Endothelial cell (in vitro differentiated cells): Measurements from ENCODE around the gene RRP36. TPM values are rescaled to one million over a fixed set of nuclear protein-coding genes. Genes with fewer than 3 reads are reported as not detected.

Source experiments
- DNase-seq: peaks from one replicate; pipeline ENCODE4 v3.0.0; 2021; ENCODE audit warnings: low spot score
- H3K27ac Mint-ChIP-seq: one replicate; pipeline ENCODE4 v1.8.0; 2021; ENCODE audit warnings: mixed read lengths, inconsistent platforms; ENCODE audit not compliant: unreplicated experiment
- H3K27me3 Mint-ChIP-seq: one replicate; pipeline ENCODE4 v1.8.0; 2021; ENCODE audit warnings: mild to moderate bottlenecking, moderate library complexity, mixed read lengths, inconsistent platforms; ENCODE audit not compliant: unreplicated experiment
- H3K36me3 Mint-ChIP-seq: one replicate; pipeline ENCODE4 v1.8.0; 2021; ENCODE audit warnings: mild to moderate bottlenecking, low read depth, mixed read lengths, inconsistent platforms; ENCODE audit not compliant: unreplicated experiment
- H3K4me1 Mint-ChIP-seq: one replicate; pipeline ENCODE4 v1.8.0; 2021; ENCODE audit warnings: mild to moderate bottlenecking, mixed read lengths, inconsistent platforms; ENCODE audit not compliant: unreplicated experiment
- H3K4me3 Mint-ChIP-seq: one replicate; pipeline ENCODE4 v1.8.0; 2021; ENCODE audit warnings: mild to moderate bottlenecking, mixed read lengths, inconsistent platforms; ENCODE audit not compliant: unreplicated experiment
- H3K9me3 Mint-ChIP-seq: one replicate; pipeline ENCODE4 v1.8.0; 2021; ENCODE audit warnings: mixed read lengths, inconsistent platforms; ENCODE audit not compliant: unreplicated experiment
- total RNA-seq: library from RNA; stranded (reverse); fragmentation: NEBNext Ultra II Directional; extraction: Animal tissue kit (Norgen Biotek cat#: 25700); gene quantifications from one replicate; pipeline ENCODE4 v1.2.1, GENCODE V29; 2021; ENCODE audit not compliant: unreplicated experiment
- TF ChIP-seq, protein P1 (sequence below): fragments of 200-600 bp; sonication (generic); IDR thresholded peaks from one replicate; pipeline ENCODE4 v1.5.0; 2021; ENCODE audit warnings: antibody characterized with exemption; ENCODE audit not compliant: unreplicated experiment

RRP36 gene
- total RNA-seq, 1 donor from 2014 or later: 82.1 TPM

- DNase-seq: peak; percentile 85
- H3K36me3 Mint-ChIP-seq: peaks cover 9% of the 10 kb centered on the region
- TF ChIP-seq, protein P1, sequence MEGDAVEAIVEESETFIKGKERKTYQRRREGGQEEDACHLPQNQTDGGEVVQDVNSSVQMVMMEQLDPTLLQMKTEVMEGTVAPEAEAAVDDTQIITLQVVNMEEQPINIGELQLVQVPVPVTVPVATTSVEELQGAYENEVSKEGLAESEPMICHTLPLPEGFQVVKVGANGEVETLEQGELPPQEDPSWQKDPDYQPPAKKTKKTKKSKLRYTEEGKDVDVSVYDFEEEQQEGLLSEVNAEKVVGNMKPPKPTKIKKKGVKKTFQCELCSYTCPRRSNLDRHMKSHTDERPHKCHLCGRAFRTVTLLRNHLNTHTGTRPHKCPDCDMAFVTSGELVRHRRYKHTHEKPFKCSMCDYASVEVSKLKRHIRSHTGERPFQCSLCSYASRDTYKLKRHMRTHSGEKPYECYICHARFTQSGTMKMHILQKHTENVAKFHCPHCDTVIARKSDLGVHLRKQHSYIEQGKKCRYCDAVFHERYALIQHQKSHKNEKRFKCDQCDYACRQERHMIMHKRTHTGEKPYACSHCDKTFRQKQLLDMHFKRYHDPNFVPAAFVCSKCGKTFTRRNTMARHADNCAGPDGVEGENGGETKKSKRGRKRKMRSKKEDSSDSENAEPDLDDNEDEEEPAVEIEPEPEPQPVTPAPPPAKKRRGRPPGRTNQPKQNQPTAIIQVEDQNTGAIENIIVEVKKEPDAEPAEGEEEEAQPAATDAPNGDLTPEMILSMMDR: no peak
- H3K4me1 Mint-ChIP-seq: peaks cover 30% of the 10 kb centered on the region
- H3K9me3 Mint-ChIP-seq: no peaks in the 10 kb centered on the region
- peak within 1 kb of the TSS; percentile 93 for H3K4me3 Mint-ChIP-seq
- peak within 1 kb of the TSS; percentile 88 for H3K27ac Mint-ChIP-seq
- H3K27me3 Mint-ChIP-seq: peaks cover 14% of the 10 kb centered on the region
Measured at GRCh38 chr6:42978839-42979522, 42.4 kb upstream of the RRP36 start, which contains the start of gene PEX6. Gene PEX6, minus strand, starts transcription at chr6:42979181. Its CDS starts 31 bp downstream, at chr6:42979150.

- peaks cover 29% of the 10 kb centered on the region for H3K4me1 Mint-ChIP-seq
- peaks cover 9% of the 10 kb centered on the region for H3K36me3 Mint-ChIP-seq
- no peaks in the 10 kb centered on the region for H3K9me3 Mint-ChIP-seq
- H3K27ac Mint-ChIP-seq: peak overlapping the region; percentile 88
- DNase-seq: no peak
- TF ChIP-seq, protein P1: no peak
- H3K27me3 Mint-ChIP-seq: peaks cover 15% of the 10 kb centered on the region
- H3K4me3 Mint-ChIP-seq: peak overlapping the region; percentile 93
Measured at GRCh38 chr6:42979523-42980177, 41.8 kb upstream of the RRP36 start.

DNA sequence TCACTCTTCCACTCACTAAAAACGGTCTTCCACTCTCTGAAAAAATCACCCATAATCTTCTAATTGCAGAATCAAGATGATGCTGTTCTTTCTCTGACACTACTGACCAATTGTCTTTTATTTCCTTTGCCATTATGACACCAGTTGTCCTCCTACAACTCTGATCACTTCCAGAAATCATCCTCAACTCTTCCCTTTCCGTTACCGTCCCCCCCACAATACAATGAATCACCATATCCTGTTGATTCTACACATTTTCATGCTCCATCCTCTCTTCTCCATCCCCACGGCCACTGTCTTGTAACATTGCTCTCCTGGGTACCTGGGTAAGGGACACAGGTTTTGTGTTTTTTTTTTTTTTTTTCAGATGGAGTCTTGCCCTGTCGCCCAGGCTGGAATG is 39.6 kb upstream of the RRP36 start:
- TF ChIP-seq, protein P1: no peak
- H3K4me3 Mint-ChIP-seq: peak overlapping the region; percentile 4
- peaks cover 17% of the 10 kb centered on the region for H3K27me3 Mint-ChIP-seq
- DNase-seq: no peak
- H3K27ac Mint-ChIP-seq: peak overlapping the region; percentile 16
- peaks cover 11% of the 10 kb centered on the region for H3K36me3 Mint-ChIP-seq
- no peaks in the 10 kb centered on the region for H3K9me3 Mint-ChIP-seq
- H3K4me1 Mint-ChIP-seq: peaks cover 40% of the 10 kb centered on the region

DNA sequence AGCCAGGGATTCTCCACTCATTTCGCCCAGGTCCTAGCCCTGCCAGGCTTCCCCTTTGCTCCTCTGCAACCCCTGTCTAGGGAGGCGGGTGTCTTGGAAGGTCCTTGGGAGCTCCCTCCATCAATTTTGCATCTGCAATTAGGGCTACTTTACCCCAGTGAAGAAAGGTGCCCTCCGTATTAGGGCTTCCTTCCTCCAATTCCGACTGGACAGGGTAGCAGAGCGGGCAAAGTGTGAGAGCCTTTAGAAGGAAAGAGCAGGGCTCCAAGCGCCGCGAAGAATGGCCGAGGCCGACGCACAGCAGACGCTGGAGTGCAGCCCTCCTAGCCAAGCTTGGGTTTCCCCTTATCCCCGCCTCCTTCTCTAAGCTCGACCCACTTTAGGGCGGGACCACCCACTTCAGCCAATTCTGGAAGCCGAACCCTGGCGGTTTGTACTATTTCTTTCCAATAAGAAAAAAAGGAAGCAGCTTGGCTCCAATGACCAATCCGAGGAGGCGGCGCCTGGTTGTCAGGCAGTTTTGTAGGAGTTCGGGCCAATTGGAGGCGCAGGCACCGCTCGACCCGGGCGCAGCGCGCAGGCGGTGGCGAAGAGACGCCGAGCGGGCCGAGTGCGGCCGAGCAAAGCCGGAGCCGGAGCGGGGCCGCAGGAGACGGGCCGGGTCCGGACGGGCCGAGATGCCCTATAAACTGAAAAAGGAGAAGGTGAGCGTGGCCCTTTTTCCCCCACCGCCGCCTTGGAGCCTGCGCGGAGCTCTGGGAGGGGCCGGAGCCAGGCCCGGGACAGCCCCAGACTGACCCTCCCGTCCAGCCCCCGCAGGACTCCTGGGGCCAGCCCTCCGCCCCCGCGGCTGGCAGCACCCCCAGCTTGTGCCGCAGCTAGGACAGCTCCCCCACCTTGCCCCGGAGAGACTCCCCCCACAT is 37.2 kb upstream of the RRP36 start, which contains the start of gene PPP2R5D:
Gene PPP2R5D (plus strand): TSS at position 570 of the 923 bp plus-strand sequence. CDS start 108 bp downstream, at position 678.
- DNase-seq: peak; percentile 93
- TF ChIP-seq, protein P1: no peak
- Mint-ChIP-seq H3K36me3 (peaks cover 27% of the 10 kb centered on the region), H3K4me3 (peak within 1 kb of the TSS; percentile 91), H3K4me1 (peaks cover 42% of the 10 kb centered on the region), H3K27ac (peak within 1 kb of the TSS; percentile 80), H3K9me3 (no peaks in the 10 kb centered on the region), H3K27me3 (peaks cover 11% of the 10 kb centered on the region)
